ENCODE data around the gene XPO4.
"Not testable (repeated sequence)": the region's sequence is repeated elsewhere in the genome, so short reads cannot be mapped to it uniquely, and the experiment has no call there.

XPO4 gene

DNA sequence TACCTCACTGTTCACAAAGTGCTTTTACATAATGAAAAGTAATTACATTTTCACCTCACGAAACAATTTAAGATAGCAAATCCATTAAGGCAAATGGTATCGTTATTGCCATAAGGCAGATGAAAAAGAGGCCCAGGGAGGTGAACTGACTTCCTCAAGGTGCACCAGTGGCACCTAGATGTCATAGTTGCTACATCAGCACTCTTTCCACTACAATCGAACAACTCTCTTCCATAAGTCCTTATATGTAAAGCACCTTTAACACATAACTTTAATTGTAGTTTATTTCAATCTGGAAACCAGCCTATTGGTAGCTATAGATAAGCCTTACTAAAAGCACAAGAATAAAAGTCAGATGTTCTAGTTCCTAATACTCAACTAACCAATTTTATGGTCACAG lies 35.1 kb downstream of the XPO4 start:
- TF ChIP-seq CTCF (IDR thresholded peaks at IDR 0.05; ENCODE audit: low read depth, low read length, poor library complexity, severe bottlenecking) (no peak), EZH2phosphoT487 (IDR thresholded peaks at IDR 0.05; ENCODE audit: borderline replicate concordance, low read length) (no peak)
- no peaks in the 10 kb centered on the region for H3K27me3 ChIP-seq (ENCODE audit: control insufficient read depth, low read length)
- no peaks in the 10 kb centered on the region for H3K9me3 ChIP-seq (ENCODE audit: control insufficient read depth, insufficient read depth, low read length)
- H3K36me3 ChIP-seq (ENCODE audit: control insufficient read depth, low read length): peaks cover 23% of the 10 kb centered on the region
- peaks cover 85% of the 10 kb centered on the region for H3K79me2 ChIP-seq (ENCODE audit: control insufficient read depth, low read length)
- H3K9me2 ChIP-seq (replicated peaks; ENCODE audit: control insufficient read depth, low read length): no peaks in the 10 kb centered on the region
- no peaks in the 10 kb centered on the region; the same call in 1 of the 2 replicates for H3F3A ChIP-seq (ENCODE audit: control insufficient read depth, insufficient read depth)
- no peaks in the 10 kb centered on the region for H4K20me1 ChIP-seq (ENCODE audit: control insufficient read depth, insufficient read depth, low read depth, low read length)
- no peak overlapping the region for H3K27ac ChIP-seq (ENCODE audit: low read depth, low read length)
- no peak overlapping the region for H3K4me3 ChIP-seq (ENCODE audit: low read length)
- no peak overlapping the region for H3K4me2 ChIP-seq (ENCODE audit: low read length)
- H3K4me1 ChIP-seq (ENCODE audit: control insufficient read depth, low read length): no peaks in the 10 kb centered on the region

DNA sequence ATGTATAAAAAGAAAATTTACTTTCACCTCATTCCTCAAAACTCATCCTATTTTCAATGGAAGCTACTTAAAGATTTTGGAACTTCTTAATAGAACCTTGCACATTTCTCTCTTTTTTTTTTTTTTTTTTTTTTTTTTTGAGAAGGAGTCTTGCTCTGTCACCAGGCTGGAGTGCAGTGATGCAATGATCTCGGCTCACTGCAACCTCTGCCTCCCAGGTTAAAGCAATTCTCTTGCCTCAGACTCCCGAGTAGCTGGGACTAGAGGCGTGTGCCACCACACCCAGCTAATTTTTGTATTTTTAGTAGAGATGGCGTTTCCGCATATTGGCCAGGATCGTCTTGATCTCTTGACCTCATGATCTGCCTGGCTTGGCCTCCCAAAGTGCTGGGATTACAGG lies 40.9 kb downstream of the XPO4 start:
- H3K4me3 ChIP-seq (ENCODE audit: low read length); H3F3A ChIP-seq (ENCODE audit: control insufficient read depth, insufficient read depth); H3K27ac ChIP-seq (ENCODE audit: low read depth, low read length); H3K4me1 ChIP-seq (ENCODE audit: control insufficient read depth, low read length); H4K20me1 ChIP-seq (ENCODE audit: control insufficient read depth, insufficient read depth, low read depth, low read length); H3K4me2 ChIP-seq (ENCODE audit: low read length); H3K9me3 ChIP-seq (ENCODE audit: control insufficient read depth, insufficient read depth, low read length); H3K27me3 ChIP-seq (ENCODE audit: control insufficient read depth, low read length); H3K9me2 ChIP-seq (replicated peaks; ENCODE audit: control insufficient read depth, low read length): not testable (repeated sequence)
- peaks cover 31% of the 10 kb centered on the region for H3K79me2 ChIP-seq (ENCODE audit: control insufficient read depth, low read length)
- H3K36me3 ChIP-seq (ENCODE audit: control insufficient read depth, low read length): peaks cover 30% of the 10 kb centered on the region

GRCh38 chr13:20860844-20861243 lies 41.7 kb downstream of the XPO4 start:
- H3K27ac ChIP-seq (ENCODE audit: low read depth, low read length): no peak overlapping the region
- no peak overlapping the region for H3K4me2 ChIP-seq (ENCODE audit: low read length)
- no peaks in the 10 kb centered on the region for H4K20me1 ChIP-seq (ENCODE audit: control insufficient read depth, insufficient read depth, low read depth, low read length)
- peaks cover 33% of the 10 kb centered on the region for H3K36me3 ChIP-seq (ENCODE audit: control insufficient read depth, low read length)
- H3K27me3 ChIP-seq (ENCODE audit: control insufficient read depth, low read length): no peaks in the 10 kb centered on the region
- no peaks in the 10 kb centered on the region for H3K9me2 ChIP-seq (replicated peaks; ENCODE audit: control insufficient read depth, low read length)
- H3K4me3 ChIP-seq (ENCODE audit: low read length): no peak overlapping the region
- no peaks in the 10 kb centered on the region for H3K4me1 ChIP-seq (ENCODE audit: control insufficient read depth, low read length)
- H3K79me2 ChIP-seq (ENCODE audit: control insufficient read depth, low read length): peaks cover 24% of the 10 kb centered on the region
- TF ChIP-seq EZH2phosphoT487 (IDR thresholded peaks at IDR 0.05; ENCODE audit: borderline replicate concordance, low read length) (no peak), CTCF (IDR thresholded peaks at IDR 0.05; ENCODE audit: low read depth, low read length, poor library complexity, severe bottlenecking) (no peak)
- no peaks in the 10 kb centered on the region for H3F3A ChIP-seq (ENCODE audit: control insufficient read depth, insufficient read depth)
- H3K9me3 ChIP-seq (ENCODE audit: control insufficient read depth, insufficient read depth, low read length): no peaks in the 10 kb centered on the region

- Histone ChIP-seq H3K79me2 (ENCODE audit: control insufficient read depth, low read length) (peaks cover 8% of the 10 kb centered on the region; the same call in 1 of the 2 replicates), H4K20me1 (ENCODE audit: control insufficient read depth, insufficient read depth, low read depth, low read length) (0 out of 2 replicates have a peak, but pooled peaks cover under 1% of the 10 kb centered on the region), H3K36me3 (ENCODE audit: control insufficient read depth, low read length) (peaks cover 30% of the 10 kb centered on the region), H3F3A (ENCODE audit: control insufficient read depth, insufficient read depth) (no peaks in the 10 kb centered on the region), H3K27ac (ENCODE audit: low read depth, low read length) (no peak overlapping the region), H3K9me3 (ENCODE audit: control insufficient read depth, insufficient read depth, low read length) (no peaks in the 10 kb centered on the region), H3K4me3 (ENCODE audit: low read length) (no peak overlapping the region), H3K4me2 (ENCODE audit: low read length) (no peak overlapping the region), H3K9me2 (replicated peaks; ENCODE audit: control insufficient read depth, low read length) (no peaks in the 10 kb centered on the region), H3K27me3 (ENCODE audit: control insufficient read depth, low read length) (no peaks in the 10 kb centered on the region), H3K4me1 (ENCODE audit: control insufficient read depth, low read length) (no peaks in the 10 kb centered on the region)
- TF ChIP-seq EZH2phosphoT487 (IDR thresholded peaks at IDR 0.05; ENCODE audit: borderline replicate concordance, low read length) (no peak), CTCF (IDR thresholded peaks at IDR 0.05; ENCODE audit: low read depth, low read length, poor library complexity, severe bottlenecking) (no peak)
These were observed 45.9 kb downstream of the XPO4 start for GRCh38 chr13:20856650-20857049.

Measured in DOHH2 (cell line).